H1 (cell line): ENCODE results near the gene CHTF8. TPM values are rescaled to one million over a fixed set of nuclear protein-coding genes. Genes with fewer than 3 reads are reported as not detected.

Experiments used
- CTCF ChIA-PET: fragments of 300-600 bp; sonication (Branson Sonifier 250); formaldehyde crosslinking; loops from one replicate; lab custom pipeline; 2021; ENCODE audit not compliant: partially characterized antibody; lab: Charles Lee
- POLR2A ChIA-PET: fragments of 300-600 bp; sonication (Branson Sonifier 250); formaldehyde crosslinking; loops from one replicate; lab custom pipeline; 2021; ENCODE audit warnings: inconsistent platforms; ENCODE audit not compliant: partially characterized antibody; lab: Charles Lee
- DNase-seq, 2 experiments: peaks; one replicate each; pipeline versions ENCODE4 v3.0.0 to v3.0.0-alpha.2; 2010 to 2022; ENCODE audit warnings: low spot score in 2 of 2, low read depth in 1 of 2, mixed read lengths in 1 of 2
- FAIRE-seq: peaks from 2 replicates; lab custom pipeline; 2011; peaks lifted over from hg19 to GRCh38; lab: Jason Lieb, UNC
- H2AFZ ChIP-seq: 2 replicates; pipeline ENCODE4 v1.8.1; 2012; ENCODE audit warnings: low read length, inconsistent platforms
- H2AK5ac ChIP-seq: 2 replicates; pipeline ENCODE4 v1.6.1; 2013; ENCODE audit warnings: low read depth, low read length
- H2BK120ac ChIP-seq: replicated peaks from 2 replicates; pipeline ENCODE3; 2013; ENCODE audit warnings: low read depth, low read length, inconsistent platforms
- H2BK12ac ChIP-seq: 2 replicates; pipeline ENCODE4 v1.6.1; 2013; ENCODE audit warnings: low read depth, low read length
- H2BK15ac ChIP-seq: 2 replicates; pipeline ENCODE4 v1.6.1; 2013; ENCODE audit warnings: low read length
- H2BK20ac ChIP-seq: 2 replicates; pipeline ENCODE4 v1.6.1; 2013; ENCODE audit warnings: low read length
- H2BK5ac ChIP-seq: 2 replicates; pipeline ENCODE4 v1.6.1; 2013; ENCODE audit warnings: low read depth, low read length
- H3K14ac ChIP-seq: 2 replicates; pipeline ENCODE4 v1.6.1; 2013; ENCODE audit warnings: inconsistent platforms; ENCODE audit not compliant: insufficient read length
- H3K18ac ChIP-seq: 2 replicates; pipeline ENCODE4 v1.6.1; 2013; ENCODE audit warnings: low read length; ENCODE audit errors: extremely low read depth
- H3K23ac ChIP-seq: 2 replicates; pipeline ENCODE4 v1.6.1; 2013; ENCODE audit warnings: inconsistent platforms; ENCODE audit not compliant: insufficient read length
- H3K23me2 ChIP-seq: 2 replicates; pipeline ENCODE4 v1.6.1; 2013; ENCODE audit warnings: low read depth, low read length
- H3K27ac ChIP-seq: 2 replicates; pipeline ENCODE4 v1.6.1; 2011; ENCODE audit warnings: low read depth, low read length, inconsistent platforms
- H3K27me3 ChIP-seq, 4 experiments: replicated peaks in 1 of 4; 1 replicate in 1 of 4; 2 replicates in 3 of 4; pipeline versions ENCODE4 v1.6.1 to v1.8.1; 2011 to 2013; ENCODE audit warnings: low read length in 3 of 4, mild to moderate bottlenecking in 3 of 4, inconsistent platforms in 2 of 4, mixed read lengths in 2 of 4, moderate library complexity in 1 of 4; ENCODE audit not compliant: control insufficient read depth in 3 of 4, insufficient read depth in 3 of 4; ENCODE audit errors: extremely low read depth in 1 of 4
- H3K36me3 ChIP-seq, 4 experiments: 2 replicates each; pipeline versions ENCODE4 v1.6.1 to v1.8.1; 2011 to 2013; ENCODE audit warnings: mild to moderate bottlenecking in 4 of 4, low read length in 3 of 4, moderate library complexity in 2 of 4, control low read depth in 1 of 4, inconsistent platforms in 1 of 4; ENCODE audit not compliant: insufficient read depth in 4 of 4, control insufficient read depth in 2 of 4
- H3K4ac ChIP-seq: replicated peaks from 2 replicates; pipeline ENCODE3; 2013; ENCODE audit warnings: low read length, low read depth, mixed read lengths, inconsistent platforms; ENCODE audit not compliant: insufficient read length
- H3K4me1 ChIP-seq, 4 experiments: replicated peaks in 1 of 4; 1 replicate in 1 of 4; 2 replicates in 3 of 4; pipeline versions ENCODE4 v1.6.1 to v1.8.1; 2011 to 2013; ENCODE audit warnings: low read length in 3 of 4, inconsistent platforms in 2 of 4, mixed read lengths in 1 of 4; ENCODE audit not compliant: insufficient read depth in 4 of 4, control insufficient read depth in 3 of 4
- H3K4me2 ChIP-seq, 2 experiments: 2 replicates each; pipeline versions ENCODE4 v1.6.1 to v1.8.1; 2011 to 2013; ENCODE audit warnings: low read depth in 2 of 2, low read length in 2 of 2, control low read depth in 1 of 2, inconsistent platforms in 1 of 2, mild to moderate bottlenecking in 1 of 2; ENCODE audit not compliant: insufficient read depth in 1 of 2
- H3K4me3 ChIP-seq, 4 experiments: fragments of 200-600, 300-600 bp in 1 of 4; sonication (generic), shearing (Covaris generic), sonication (Bioruptor Twin) in 1 of 4; 2 replicates each; pipeline versions ENCODE4 v1.5.1 to v1.8.1; 2011 to 2016; ENCODE audit warnings: low read length in 4 of 4, low read depth in 3 of 4, control low read depth in 2 of 4, inconsistent platforms in 2 of 4, mild to moderate bottlenecking in 2 of 4, mixed read lengths in 1 of 4, moderate library complexity in 1 of 4; ENCODE audit not compliant: insufficient read depth in 2 of 4; ENCODE audit errors: extremely low read depth in 1 of 4
- H3K56ac ChIP-seq: replicated peaks from 2 replicates; pipeline ENCODE3; 2013; ENCODE audit warnings: low read depth, mild to moderate bottlenecking, mixed read lengths, low read length, inconsistent platforms; ENCODE audit not compliant: insufficient read length
- H3K79me1 ChIP-seq: 2 replicates; pipeline ENCODE4 v1.6.1; 2013; ENCODE audit warnings: low read depth, low read length, control low read depth
- H3K79me2 ChIP-seq, 2 experiments: 2 replicates each; pipeline versions ENCODE4 v1.6.1 to v1.8.1; 2012 to 2013; ENCODE audit warnings: low read length in 2 of 2, mild to moderate bottlenecking in 2 of 2, inconsistent platforms in 1 of 2; ENCODE audit not compliant: insufficient read depth in 2 of 2, control insufficient read depth in 1 of 2
- H3K9ac ChIP-seq, 4 experiments: replicated peaks in 1 of 4; 1 replicate in 1 of 4; 2 replicates in 3 of 4; pipeline versions ENCODE4 v1.6.1 to v1.8.1; 2011 to 2013; ENCODE audit warnings: low read depth in 3 of 4, low read length in 3 of 4, control low read depth in 2 of 4, mild to moderate bottlenecking in 2 of 4, moderate library complexity in 2 of 4, inconsistent platforms in 1 of 4; ENCODE audit errors: extremely low read depth in 1 of 4
- H3K9me3 ChIP-seq, 2 experiments: 2 replicates each; pipeline versions ENCODE4 v1.6.1 to v1.8.1; 2012 to 2013; ENCODE audit warnings: mild to moderate bottlenecking in 2 of 2, moderate library complexity in 2 of 2, control low read depth in 1 of 2, inconsistent platforms in 1 of 2, low read depth in 1 of 2, low read length in 1 of 2, mixed read lengths in 1 of 2; ENCODE audit not compliant: insufficient read depth in 2 of 2
- H4K20me1 ChIP-seq, 2 experiments: replicated peaks in 1 of 2; 2 replicates each; pipeline versions ENCODE3 to v1.8.1; 2011 to 2013; ENCODE audit warnings: inconsistent platforms in 2 of 2, low read length in 2 of 2, mild to moderate bottlenecking in 1 of 2; ENCODE audit not compliant: insufficient read depth in 2 of 2, control insufficient read depth in 1 of 2
- H4K5ac ChIP-seq: 2 replicates; pipeline ENCODE4 v1.6.1; 2013; ENCODE audit warnings: low read length, low read depth, mixed read lengths, inconsistent platforms; ENCODE audit not compliant: insufficient read length
- H4K8ac ChIP-seq: 2 replicates; pipeline ENCODE4 v1.8.0; 2013; ENCODE audit warnings: mild to moderate bottlenecking, moderate library complexity, low read length, inconsistent platforms; ENCODE audit not compliant: insufficient read depth; ENCODE audit errors: extremely low read depth
- H4K91ac ChIP-seq: replicated peaks from 2 replicates; pipeline ENCODE3; 2013; ENCODE audit warnings: low read length, mixed read lengths, inconsistent platforms; ENCODE audit not compliant: insufficient read length
- YY1 ChIP-seq: IDR thresholded peaks from 2 replicates; pipeline ENCODE4 v1.6.1; 2011; ENCODE audit warnings: low read depth, mild to moderate bottlenecking, low read length
- WGBS, 2 experiments: shearing (Covaris generic) in 1 of 2; methylation state at CpG; one replicate each; pipeline versions ENCODE4 v1.1.6 to v1.1.7; 2013 to 2015; ENCODE audit warnings: low lambda C conversion rate in 2 of 2, mixed read lengths in 2 of 2, inconsistent platforms in 1 of 2, low coverage in 1 of 2, missing lambda C conversion rate in 1 of 2; ENCODE audit not compliant: insufficient replicate concordance in 2 of 2, insufficient coverage in 1 of 2, insufficient read length in 1 of 2; ENCODE audit errors: extremely low coverage in 1 of 2, missing lambda C conversion rate in 1 of 2; 5-methylcytosine and 5-hydroxymethylcytosine counted together
- polyA plus RNA-seq, 7 experiments: library from polyadenylated mRNA; depleted of rRNA in 3 of 7; stranded (reverse) in 5 of 7; unstranded in 2 of 7; fragments of >200 nt in 5 of 7; fragments of 200-250 nt in 2 of 7; gene quantifications; 1 replicate in 5 of 7; 2 replicates in 1 of 7; 4 replicates in 1 of 7; pipeline versions ENCODE4 v1.2.1 to v1.2.3, GENCODE V29; 2011 to 2013; ENCODE audit warnings: missing spikeins in 2 of 7, mixed read lengths in 2 of 7
- total RNA-seq: library from RNA; stranded (reverse); fragmentation: NEBNext Ultra II Directional; extraction: Animal tissue kit (Norgen Biotek cat#: 25700); gene quantifications from 2 replicates; pipeline ENCODE4 v1.2.1, GENCODE V29; 2021

The CHTF8 gene
- total and polyA plus RNA-seq, 2 of the 8 experiments (the other 6 are each of a cell fraction or from before 2014, with no cell fraction given): 114 to 138 TPM

GRCh38 chr16:69118994-69119393 is 13.4 kb downstream of the CHTF8 start:
- no peak overlapping the region for H2BK120ac ChIP-seq
- no peak overlapping the region for H3K4me2 ChIP-seq
- H4K5ac ChIP-seq: no peak overlapping the region
- H3K14ac ChIP-seq: no peak overlapping the region
- H3K4ac ChIP-seq: no peak overlapping the region
- WGBS, 2 experiments: 100% methylated on average over 2 of the region's 2 CpGs; no CpG with 5 or more reads in 1 of the 2 experiments
- H3K4me3 ChIP-seq: no peak overlapping the region
- H2AK5ac ChIP-seq: no peak overlapping the region
- H2AFZ ChIP-seq: no peak overlapping the region
- POLR2A ChIA-PET: interaction anchor here (1.1 to 4.1 kb wide), 5 partner anchors 11 to 142 kb away, joined by 4 to 38 read pairs (median 5); partner anchors contain the start of gene HAS3
- no peak for TF ChIP-seq YY1
- DNase-seq: no peak
- H3K27me3 ChIP-seq: no peaks in the 10 kb centered on the region
- no peak overlapping the region for H2BK20ac ChIP-seq
- H2BK12ac ChIP-seq: no peak overlapping the region
- no peak overlapping the region for H4K91ac ChIP-seq
- CTCF ChIA-PET: interaction anchor here (1.0 to 12.3 kb wide), 5 partner anchors 7 to 272 kb away, joined by 3 to 174 read pairs (median 5); no protein-coding TSS in a partner anchor
- H3K27ac ChIP-seq: no peak overlapping the region
- peaks cover 0 to 5% of the 10 kb centered on the region in 2 experiments; a peak in 1 of 4 replicates for H3K79me2 ChIP-seq
- H4K20me1 ChIP-seq: peaks cover 1 to 9% of the 10 kb centered on the region in 2 experiments
- no peak overlapping the region; the same call in 1 of the 2 replicates for H4K8ac ChIP-seq
- H3K4me1 ChIP-seq: no peaks in the 10 kb centered on the region
- no peak overlapping the region for H3K56ac ChIP-seq
- FAIRE-seq: no peak
- no peak overlapping the region for H2BK5ac ChIP-seq
- peaks cover 14% of the 10 kb centered on the region; the same call in 1 of the 2 replicates for H3K79me1 ChIP-seq
- H3K23ac ChIP-seq: no peak overlapping the region
- no peak overlapping the region for H3K18ac ChIP-seq
- H3K9ac ChIP-seq: no peak overlapping the region
- H3K36me3 ChIP-seq: peaks cover 31 to 72% (median 54%) of the 10 kb centered on the region in 4 experiments
- H2BK15ac ChIP-seq: no peak overlapping the region
- no peaks in the 10 kb centered on the region for H3K9me3 ChIP-seq
- no peaks in the 10 kb centered on the region for H3K23me2 ChIP-seq
